BJ (cell line): Measurements from ENCODE around the gene OR2T4. TPM values are rescaled to one million over a fixed set of nuclear protein-coding genes. Genes with fewer than 3 reads are reported as not detected.

ENCODE experiments used
- CTCF ChIA-PET: fragments of 350-600 bp; formaldehyde crosslinking; extraction: SDS; loops from one replicate; lab custom pipeline; 2021; ENCODE audit warnings: antibody characterized with exemption, inconsistent platforms; lab: Yijun Ruan, JAX
- POLR2A ChIA-PET: fragments of 300-600 bp; sonication (Branson Sonifier 250); formaldehyde crosslinking; extraction: SDS; loops from one replicate; lab custom pipeline; 2021; ENCODE audit warnings: antibody characterized with exemption; lab: Charles Lee
- DNase-seq: peaks from one replicate; pipeline ENCODE4 v3.0.0-alpha.2; 2011; ENCODE audit warnings: low read depth
- H3K27me3 ChIP-seq: 2 replicates; pipeline ENCODE4 v1.6.0; 2011; ENCODE audit warnings: low read length; ENCODE audit not compliant: control insufficient read depth, insufficient read depth
- H3K36me3 ChIP-seq: 2 replicates; pipeline ENCODE4 v1.5.1; 2011; ENCODE audit warnings: low read length; ENCODE audit not compliant: control insufficient read depth, insufficient read depth
- H3K4me3 ChIP-seq: 2 replicates; pipeline ENCODE4 v1.5.1; 2011; ENCODE audit warnings: low read depth, mild to moderate bottlenecking, control low read depth, low read length
- polyA plus RNA-seq: library from polyadenylated mRNA; depleted of rRNA; stranded (reverse); fragments of >200 nt; gene quantifications from 2 replicates; pipeline ENCODE4 v1.2.3, GENCODE V29; 2011; rRNA removed
- TF ChIP-seq, protein P1 (sequence below): IDR thresholded peaks from 2 replicates; pipeline ENCODE4 v1.5.1; 2011; ENCODE audit warnings: low read depth, mild to moderate bottlenecking, control low read depth, inconsistent platforms, low read length, moderate library complexity; ENCODE audit not compliant: insufficient read depth

The OR2T4 gene
- polyA plus RNA-seq, 1 experiment: not detected

DNA sequence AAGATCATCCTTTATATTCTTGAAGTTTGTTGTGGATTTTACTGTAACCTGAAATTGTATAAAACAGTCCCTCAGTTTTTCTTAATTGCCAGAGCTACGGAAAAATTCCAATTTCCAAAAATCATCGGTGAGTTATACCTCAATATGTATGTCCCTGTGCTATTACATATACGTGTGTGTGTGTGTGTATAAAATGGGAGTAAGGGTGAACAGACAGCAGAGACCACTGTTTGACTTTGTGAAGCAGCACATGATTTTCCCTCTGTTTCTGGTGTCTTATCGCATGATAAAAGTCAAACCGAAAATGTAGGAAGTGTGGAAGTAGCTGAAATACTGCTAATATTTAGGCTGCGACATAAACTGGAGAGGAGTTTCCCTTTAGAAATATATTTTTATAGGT is 42.6 kb downstream of the OR2T4 start:
- POLR2A ChIA-PET: no interaction called here
- Histone ChIP-seq H3K4me3 (no peak overlapping the region), H3K27me3 (no peaks in the 10 kb centered on the region), H3K36me3 (no peaks in the 10 kb centered on the region)
- CTCF ChIA-PET: no interaction called here
- TF ChIP-seq, protein P1, sequence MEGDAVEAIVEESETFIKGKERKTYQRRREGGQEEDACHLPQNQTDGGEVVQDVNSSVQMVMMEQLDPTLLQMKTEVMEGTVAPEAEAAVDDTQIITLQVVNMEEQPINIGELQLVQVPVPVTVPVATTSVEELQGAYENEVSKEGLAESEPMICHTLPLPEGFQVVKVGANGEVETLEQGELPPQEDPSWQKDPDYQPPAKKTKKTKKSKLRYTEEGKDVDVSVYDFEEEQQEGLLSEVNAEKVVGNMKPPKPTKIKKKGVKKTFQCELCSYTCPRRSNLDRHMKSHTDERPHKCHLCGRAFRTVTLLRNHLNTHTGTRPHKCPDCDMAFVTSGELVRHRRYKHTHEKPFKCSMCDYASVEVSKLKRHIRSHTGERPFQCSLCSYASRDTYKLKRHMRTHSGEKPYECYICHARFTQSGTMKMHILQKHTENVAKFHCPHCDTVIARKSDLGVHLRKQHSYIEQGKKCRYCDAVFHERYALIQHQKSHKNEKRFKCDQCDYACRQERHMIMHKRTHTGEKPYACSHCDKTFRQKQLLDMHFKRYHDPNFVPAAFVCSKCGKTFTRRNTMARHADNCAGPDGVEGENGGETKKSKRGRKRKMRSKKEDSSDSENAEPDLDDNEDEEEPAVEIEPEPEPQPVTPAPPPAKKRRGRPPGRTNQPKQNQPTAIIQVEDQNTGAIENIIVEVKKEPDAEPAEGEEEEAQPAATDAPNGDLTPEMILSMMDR: no peak
- DNase-seq: no peak

DNA sequence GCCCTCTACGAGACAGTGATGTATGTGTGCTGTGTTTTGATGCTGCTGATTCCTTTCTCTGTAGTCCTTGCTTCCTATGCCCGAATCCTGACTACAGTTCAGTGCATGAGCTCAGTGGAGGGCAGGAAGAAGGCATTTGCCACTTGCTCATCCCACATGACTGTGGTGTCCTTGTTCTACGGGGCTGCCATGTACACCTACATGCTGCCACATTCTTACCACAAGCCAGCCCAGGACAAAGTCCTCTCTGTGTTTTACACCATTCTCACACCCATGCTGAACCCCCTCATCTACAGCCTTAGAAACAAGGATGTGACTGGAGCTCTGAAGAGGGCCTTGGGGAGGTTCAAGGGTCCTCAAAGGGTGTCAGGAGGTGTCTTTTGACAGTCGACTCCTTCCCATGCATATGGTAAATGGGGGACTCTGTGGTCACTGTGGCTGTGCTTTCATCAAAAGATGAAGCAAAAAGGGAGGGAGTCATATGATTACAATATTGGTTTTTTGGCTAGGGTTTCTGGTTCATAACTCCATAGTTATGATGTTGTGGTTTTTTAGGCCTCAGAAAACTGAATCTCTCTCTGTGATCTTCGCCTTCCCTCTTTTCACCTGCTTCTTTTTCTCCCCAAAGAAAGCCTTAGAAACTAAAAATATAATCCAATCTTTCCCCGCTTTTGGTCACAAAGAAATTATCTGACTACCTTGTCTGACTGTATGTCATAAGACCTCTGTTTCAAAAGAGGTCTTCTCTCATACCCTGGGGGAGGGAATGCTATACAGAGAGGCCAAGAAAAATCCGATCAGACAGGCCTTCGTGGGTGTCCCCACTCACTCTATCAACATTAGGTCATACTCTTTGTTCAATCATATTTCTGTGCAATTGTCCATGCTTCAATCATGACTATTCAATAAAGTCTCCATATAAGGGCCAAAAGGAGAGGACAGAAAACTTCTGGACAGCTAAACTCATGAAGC is 45.5 kb downstream of the OR2T4 start:
- ChIA-PET CTCF (no interaction called here), POLR2A (no interaction called here)
- Histone ChIP-seq H3K4me3 (no peak overlapping the region), H3K36me3 (no peaks in the 10 kb centered on the region), H3K27me3 (no peaks in the 10 kb centered on the region)
- TF ChIP-seq, protein P1: no peak
- no peak for DNase-seq

Other genes starting within 250 kb of the OR2T4 start
- not detected in 2 replicates for gene OR2M5, start 216.5 kb upstream of the OR2T4 start, polyA plus RNA-seq
- not detected in 2 replicates for gene OR2M2, start 186.8 kb upstream of the OR2T4 start, polyA plus RNA-seq
- not detected in 2 replicates for gene OR2M3, start 164.4 kb upstream of the OR2T4 start, polyA plus RNA-seq
- gene OR2M4, start 130.2 kb upstream of the OR2T4 start, polyA plus RNA-seq: not detected in 2 replicates
- gene OR2T33, start 83.7 kb upstream of the OR2T4 start, polyA plus RNA-seq: not detected in 2 replicates
- gene OR2T12, start 58.2 kb upstream of the OR2T4 start, polyA plus RNA-seq: not detected in 2 replicates
- gene OR2M7, start 37.1 kb upstream of the OR2T4 start, polyA plus RNA-seq: not detected in 2 replicates
- not detected in 2 replicates for gene OR14C36, start 12.9 kb upstream of the OR2T4 start, polyA plus RNA-seq
- gene OR2T6, start 14.1 kb downstream of the OR2T4 start, polyA plus RNA-seq: not detected in 2 replicates
- not detected in 2 replicates for gene OR2T1, start 41.4 kb downstream of the OR2T4 start, polyA plus RNA-seq
- not detected in 2 replicates for gene OR2T2, start 84.0 kb downstream of the OR2T4 start, polyA plus RNA-seq
- not detected in 2 replicates for gene OR2T3, start 111.7 kb downstream of the OR2T4 start, polyA plus RNA-seq
- not detected in 2 replicates for gene OR2T5, start 126.9 kb downstream of the OR2T4 start, polyA plus RNA-seq
- not detected in 2 replicates for gene OR2G6, start 146.4 kb downstream of the OR2T4 start, polyA plus RNA-seq
- gene OR2T29, start 201.1 kb downstream of the OR2T4 start, polyA plus RNA-seq: not detected in 2 replicates
- not detected in 2 replicates for gene OR2T34, start 213.1 kb downstream of the OR2T4 start, polyA plus RNA-seq
- gene OR2T10, start 236.0 kb downstream of the OR2T4 start, polyA plus RNA-seq: not detected in 2 replicates